HEK293 (cell line): ENCODE measurements around the gene BLOC1S3.

Source experiments
- CTCF ChIA-PET: fragments of 350-600 bp; formaldehyde crosslinking; extraction: SDS; loops from one replicate; lab custom pipeline; 2021; ENCODE audit warnings: antibody characterized with exemption; lab: Yijun Ruan, JAX
- POLR2A ChIA-PET: fragments of 300-600 bp; formaldehyde crosslinking; extraction: SDS; loops from one replicate; lab custom pipeline; 2020; ENCODE audit warnings: antibody characterized with exemption, inconsistent platforms; lab: Yijun Ruan, JAX
- H3K27ac ChIP-seq: fragments of 200-500 bp; sonication (Bioruptor generic); 2 replicates; pipeline ENCODE4 v1.5.1; 2014; ENCODE audit warnings: low read depth, low read length, control low read depth, inconsistent platforms; ENCODE audit errors: extremely low read depth
- H3K36me3 ChIP-seq, 2 experiments: fragments of 200-500 bp in 1 of 2; sonication (Bioruptor generic) in 1 of 2; 1 replicate in 1 of 2; 2 replicates in 1 of 2; pipeline ENCODE4 v1.5.1; 2014 to 2017; ENCODE audit warnings: inconsistent platforms in 2 of 2, low read length in 2 of 2; ENCODE audit not compliant: control insufficient read depth in 2 of 2, insufficient read depth in 1 of 2
- H3K4me1 ChIP-seq: fragments of 200-500 bp; sonication (Bioruptor generic); 2 replicates; pipeline ENCODE4 v1.5.1; 2014; ENCODE audit warnings: mild to moderate bottlenecking, low read length, inconsistent platforms; ENCODE audit not compliant: control insufficient read depth, insufficient read depth
- H3K4me3 ChIP-seq: 2 replicates; pipeline ENCODE4 v1.5.1; 2011; ENCODE audit warnings: low read depth, mild to moderate bottlenecking, control low read depth, low read length, moderate library complexity
- H3K9me3 ChIP-seq: fragments of 200-500 bp; sonication (Bioruptor generic); 2 replicates; pipeline ENCODE4 v1.5.1; 2014; ENCODE audit warnings: low read depth, low read length, inconsistent platforms; ENCODE audit not compliant: control insufficient read depth, insufficient read depth
- MYNN ChIP-seq: fragments of 450-650 bp; formaldehyde crosslinking; IDR thresholded peaks from 2 replicates; pipeline ENCODE4 v1.5.1; 2016; ENCODE audit warnings: missing biosample characterization, missing genetic modification characterization, borderline replicate concordance
- SETDB1 ChIP-seq: IDR thresholded peaks from one replicate; pipeline ENCODE4 v1.6.1; 2017; ENCODE audit warnings: mild to moderate bottlenecking, low read length, moderate library complexity, mixed read lengths; ENCODE audit not compliant: insufficient read length
- ZFHX2 ChIP-seq: fragments of 450-650 bp; formaldehyde crosslinking; conservative IDR thresholded peaks from 2 replicates; pipeline ENCODE4 v1.5.1; 2016; ENCODE audit warnings: missing biosample characterization, missing genetic modification characterization
- ZFP69B ChIP-seq: fragments of 450-650 bp; formaldehyde crosslinking; IDR thresholded peaks from 2 replicates; pipeline ENCODE4 v1.5.1; 2016; ENCODE audit warnings: missing biosample characterization, missing genetic modification characterization
- ZIC2 ChIP-seq: fragments of 450-650 bp; formaldehyde crosslinking; IDR thresholded peaks from 2 replicates; pipeline ENCODE4 v1.5.1; 2016; ENCODE audit warnings: missing biosample characterization, missing genetic modification characterization
- ZNF112 ChIP-seq: fragments of 450-650 bp; formaldehyde crosslinking; IDR thresholded peaks from 2 replicates; pipeline ENCODE4 v1.5.0; 2017; ENCODE audit warnings: missing biosample characterization, missing genetic modification characterization
- ZNF16 ChIP-seq: fragments of 450-650 bp; formaldehyde crosslinking; IDR thresholded peaks from 2 replicates; pipeline ENCODE4 v1.5.1; 2016; ENCODE audit warnings: low read depth, missing biosample characterization, missing genetic modification characterization
- ZNF169 ChIP-seq: fragments of 450-650 bp; formaldehyde crosslinking; IDR thresholded peaks from 2 replicates; pipeline ENCODE4 v1.5.1; 2016; ENCODE audit warnings: missing biosample characterization, missing genetic modification characterization
- ZNF239 ChIP-seq: fragments of 450-650 bp; formaldehyde crosslinking; IDR thresholded peaks from 2 replicates; pipeline ENCODE4 v1.5.1; 2016; ENCODE audit warnings: missing biosample characterization, missing genetic modification characterization
- ZNF292 ChIP-seq: fragments of 450-650 bp; formaldehyde crosslinking; IDR thresholded peaks from 2 replicates; pipeline ENCODE4 v1.5.1; 2016; ENCODE audit warnings: low read depth, missing biosample characterization, missing genetic modification characterization, borderline replicate concordance
- ZNF341 ChIP-seq: fragments of 450-650 bp; formaldehyde crosslinking; IDR thresholded peaks from 2 replicates; pipeline ENCODE4; 2016; ENCODE audit warnings: low read depth, missing biosample characterization, missing genetic modification characterization
- ZNF366 ChIP-seq: fragments of 450-650 bp; formaldehyde crosslinking; conservative IDR thresholded peaks from 2 replicates; pipeline ENCODE4 v1.5.1; 2016; ENCODE audit warnings: missing biosample characterization, missing genetic modification characterization
- ZNF394 ChIP-seq: fragments of 450-650 bp; formaldehyde crosslinking; IDR thresholded peaks from 2 replicates; pipeline ENCODE4 v1.5.1; 2016; ENCODE audit warnings: missing biosample characterization, missing genetic modification characterization, mild to moderate bottlenecking, moderate library complexity, borderline replicate concordance
- ZNF426 ChIP-seq: fragments of 450-650 bp; formaldehyde crosslinking; IDR thresholded peaks from 2 replicates; pipeline ENCODE4 v1.5.1; 2017; ENCODE audit warnings: missing biosample characterization, missing genetic modification characterization, mild to moderate bottlenecking, inconsistent platforms, moderate library complexity
- ZNF501 ChIP-seq: fragments of 450-650 bp; formaldehyde crosslinking; IDR thresholded peaks from 2 replicates; pipeline ENCODE4 v1.5.1; 2016; ENCODE audit warnings: missing biosample characterization, missing genetic modification characterization
- ZNF621 ChIP-seq: fragments of 450-650 bp; formaldehyde crosslinking; IDR thresholded peaks from 2 replicates; pipeline ENCODE4 v1.5.1; 2017; ENCODE audit warnings: missing biosample characterization, missing genetic modification characterization
- ZNF629 ChIP-seq: fragments of 450-650 bp; formaldehyde crosslinking; IDR thresholded peaks from 2 replicates; pipeline ENCODE4 v1.5.1; 2017; ENCODE audit warnings: missing biosample characterization, missing genetic modification characterization
- ZNF707 ChIP-seq: fragments of 450-650 bp; formaldehyde crosslinking; IDR thresholded peaks from 2 replicates; pipeline ENCODE4 v1.5.1; 2016; ENCODE audit warnings: missing biosample characterization, missing genetic modification characterization
- ZNF843 ChIP-seq: fragments of 450-650 bp; formaldehyde crosslinking; IDR thresholded peaks from 2 replicates; pipeline ENCODE4 v1.5.1; 2016; ENCODE audit warnings: missing biosample characterization, missing genetic modification characterization
- TF ChIP-seq, protein P1 (sequence below): fragments of 450-650 bp; formaldehyde crosslinking; IDR thresholded peaks from 2 replicates; pipeline ENCODE4 v1.5.1; 2016; ENCODE audit warnings: missing biosample characterization, missing genetic modification characterization
- TF ChIP-seq, protein P2 (sequence below): fragments of 450-650 bp; formaldehyde crosslinking; IDR thresholded peaks from 2 replicates; pipeline ENCODE4 v1.5.1; 2016; ENCODE audit warnings: missing biosample characterization, missing genetic modification characterization

The BLOC1S3 gene

DNA sequence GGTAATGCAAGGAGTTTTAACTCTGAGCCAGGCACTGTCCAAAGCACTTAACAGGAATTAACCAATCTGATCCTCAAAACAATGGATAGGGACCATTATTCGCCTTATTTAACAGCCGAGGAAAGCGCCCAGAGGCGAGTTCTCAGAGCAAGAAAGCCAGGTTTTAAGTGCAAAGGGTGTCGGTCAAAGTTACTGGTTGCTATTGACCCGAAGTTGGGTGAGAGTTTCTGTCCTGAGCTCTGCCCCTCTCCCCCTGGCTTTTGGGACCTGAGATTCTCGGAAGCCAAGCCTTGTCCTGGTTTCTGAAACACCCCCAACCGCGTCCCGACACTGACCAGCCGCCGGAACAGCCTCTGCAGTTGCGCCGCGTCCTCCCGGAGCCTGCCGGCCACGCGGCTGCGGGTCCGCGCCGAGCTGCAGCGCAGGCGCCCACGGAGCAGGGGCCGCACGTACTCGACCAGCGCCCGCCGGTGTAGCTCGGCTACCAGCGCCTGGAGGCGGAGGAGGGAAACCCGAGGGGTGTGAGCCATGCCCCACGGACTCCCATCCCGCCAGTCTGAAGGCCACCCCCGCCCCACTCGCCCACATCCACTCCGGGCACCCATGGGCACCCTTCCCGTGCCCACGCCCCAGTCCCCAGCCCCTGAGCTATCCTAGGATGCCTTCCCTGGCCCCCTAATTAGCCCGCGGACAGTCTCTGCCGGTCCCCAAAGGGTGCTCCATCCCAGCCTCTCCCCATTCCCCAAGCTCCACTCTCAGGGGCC is 38.8 kb downstream of the BLOC1S3 start:
- ChIA-PET POLR2A (no interaction called here), CTCF (interaction anchor here (0.8 to 0.9 kb wide), 2 partner anchors 17 to 32 kb away, joined by 3 to 4 read pairs; no protein-coding TSS in a partner anchor)
- Histone ChIP-seq H3K36me3 (no peaks in the 10 kb centered on the region), H3K9me3 (no peaks in the 10 kb centered on the region), H3K4me1 (no peaks in the 10 kb centered on the region), H3K4me3 (no peak overlapping the region), H3K27ac (no peak overlapping the region)
- no peak for TF ChIP-seq MYNN (tag by site-specific recombination)
- TF ChIP-seq, protein P1, sequence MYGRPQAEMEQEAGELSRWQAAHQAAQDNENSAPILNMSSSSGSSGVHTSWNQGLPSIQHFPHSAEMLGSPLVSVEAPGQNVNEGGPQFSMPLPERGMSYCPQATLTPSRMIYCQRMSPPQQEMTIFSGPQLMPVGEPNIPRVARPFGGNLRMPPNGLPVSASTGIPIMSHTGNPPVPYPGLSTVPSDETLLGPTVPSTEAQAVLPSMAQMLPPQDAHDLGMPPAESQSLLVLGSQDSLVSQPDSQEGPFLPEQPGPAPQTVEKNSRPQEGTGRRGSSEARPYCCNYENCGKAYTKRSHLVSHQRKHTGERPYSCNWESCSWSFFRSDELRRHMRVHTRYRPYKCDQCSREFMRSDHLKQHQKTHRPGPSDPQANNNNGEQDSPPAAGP (tag by site-specific recombination) = no peak
- TF ChIP-seq ZNF621 (tag by site-specific recombination) = no peak
- no peak for TF ChIP-seq ZNF629
- TF ChIP-seq ZNF169 (tag by site-specific recombination) = no peak
- TF ChIP-seq ZNF239 = no peak
- no peak for TF ChIP-seq ZNF366
- no peak for TF ChIP-seq ZNF843 (tag by site-specific recombination)
- TF ChIP-seq ZNF341 (tag by site-specific recombination) = no peak
- TF ChIP-seq, all 188 proteins: peak for 0

DNA sequence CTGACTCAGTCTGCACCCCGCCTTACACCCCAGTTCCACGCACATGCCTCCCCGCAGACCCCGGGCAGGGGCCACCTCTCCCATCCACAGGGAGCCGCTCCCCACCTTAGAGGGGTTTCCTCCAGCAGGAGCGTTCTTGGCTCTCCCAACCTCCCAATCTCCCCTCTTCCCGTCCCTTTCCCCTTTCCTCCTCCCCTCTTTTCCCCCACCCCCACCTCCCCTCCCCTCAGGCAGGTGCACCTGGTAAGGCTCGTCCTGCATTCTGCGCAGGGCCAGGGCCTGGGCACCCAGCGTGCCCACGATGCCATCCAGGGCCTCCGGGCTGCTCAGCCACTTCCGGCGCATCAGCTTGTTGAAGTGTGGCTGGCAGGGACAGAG is 39.4 kb downstream of the BLOC1S3 start:
- CTCF ChIA-PET = no interaction called here
- Histone ChIP-seq H3K36me3 (no peaks in the 10 kb centered on the region), H3K4me1 (no peaks in the 10 kb centered on the region), H3K9me3 (no peaks in the 10 kb centered on the region), H3K27ac (no peak overlapping the region), H3K4me3 (no peak overlapping the region)
- TF ChIP-seq ZNF292 (tag by site-specific recombination) = no peak
- TF ChIP-seq, protein P2, sequence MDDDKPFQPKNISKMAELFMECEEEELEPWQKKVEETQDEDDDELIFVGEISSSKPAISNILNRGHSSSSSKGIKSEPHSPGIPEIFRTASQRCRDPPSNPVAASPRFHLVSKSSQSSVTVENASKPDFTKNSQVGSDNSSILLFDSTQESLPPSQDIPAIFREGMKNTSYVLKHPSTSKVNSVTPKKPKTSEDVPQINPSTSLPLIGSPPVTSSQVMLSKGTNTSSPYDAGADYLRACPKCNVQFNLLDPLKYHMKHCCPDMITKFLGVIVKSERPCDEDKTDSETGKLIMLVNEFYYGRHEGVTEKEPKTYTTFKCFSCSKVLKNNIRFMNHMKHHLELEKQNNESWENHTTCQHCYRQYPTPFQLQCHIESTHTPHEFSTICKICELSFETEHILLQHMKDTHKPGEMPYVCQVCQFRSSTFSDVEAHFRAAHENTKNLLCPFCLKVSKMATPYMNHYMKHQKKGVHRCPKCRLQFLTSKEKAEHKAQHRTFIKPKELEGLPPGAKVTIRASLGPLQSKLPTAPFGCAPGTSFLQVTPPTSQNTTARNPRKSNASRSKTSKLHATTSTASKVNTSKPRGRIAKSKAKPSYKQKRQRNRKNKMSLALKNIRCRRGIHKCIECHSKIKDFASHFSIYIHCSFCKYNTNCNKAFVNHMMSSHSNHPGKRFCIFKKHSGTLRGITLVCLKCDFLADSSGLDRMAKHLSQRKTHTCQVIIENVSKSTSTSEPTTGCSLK (tag by site-specific recombination) = no peak
- no peak for TF ChIP-seq ZFHX2 (tag by site-specific recombination)
- no peak for TF ChIP-seq ZFP69B (tag by site-specific recombination)
- no peak for TF ChIP-seq ZNF707 (tag by site-specific recombination)
- no peak for TF ChIP-seq ZNF112
- POLR2A ChIA-PET = no interaction called here

DNA sequence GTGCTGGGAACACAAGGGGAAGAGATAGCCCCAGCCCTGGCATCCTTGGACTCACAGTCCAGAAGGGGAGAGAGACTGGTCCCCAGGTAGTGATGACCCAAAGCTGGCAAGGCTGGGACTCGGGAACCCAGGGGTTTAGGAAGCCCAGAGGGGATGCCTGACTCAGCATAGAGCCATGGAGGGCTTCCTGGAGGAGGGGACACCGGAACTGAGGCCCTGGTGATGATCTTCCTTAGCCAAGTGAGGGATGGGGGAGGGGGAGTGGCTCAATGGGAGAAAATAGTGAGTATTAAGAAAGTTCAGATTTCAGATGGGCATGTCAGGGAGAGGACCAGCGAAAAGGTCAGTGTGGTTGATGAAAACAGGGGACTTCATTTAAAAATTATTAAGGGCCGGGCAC is 39.8 kb downstream of the BLOC1S3 start:
- CTCF ChIA-PET = no interaction called here
- no peaks in the 10 kb centered on the region for H3K4me1 ChIP-seq
- no peak for TF ChIP-seq ZNF16
- TF ChIP-seq ZNF426 (tag by site-specific recombination) = no peak
- TF ChIP-seq ZNF501 (tag by site-specific recombination) = no peak
- TF ChIP-seq ZIC2 (tag by site-specific recombination) = no peak
- TF ChIP-seq ZNF394 = no peak
- TF ChIP-seq SETDB1 = no peak
- H3K27ac ChIP-seq = no peak overlapping the region
- no peaks in the 10 kb centered on the region for H3K9me3 ChIP-seq
- no peaks in the 10 kb centered on the region for H3K36me3 ChIP-seq
- POLR2A ChIA-PET = no interaction called here
- no peak overlapping the region for H3K4me3 ChIP-seq
